ENCODE data around the gene CDC20. TPM values are rescaled to one million over a fixed set of nuclear protein-coding genes. Genes with fewer than 3 reads are reported as not detected.

The CDC20 gene
- total RNA-seq, 1 experiment from 2014 or later: 355 TPM

DNA sequence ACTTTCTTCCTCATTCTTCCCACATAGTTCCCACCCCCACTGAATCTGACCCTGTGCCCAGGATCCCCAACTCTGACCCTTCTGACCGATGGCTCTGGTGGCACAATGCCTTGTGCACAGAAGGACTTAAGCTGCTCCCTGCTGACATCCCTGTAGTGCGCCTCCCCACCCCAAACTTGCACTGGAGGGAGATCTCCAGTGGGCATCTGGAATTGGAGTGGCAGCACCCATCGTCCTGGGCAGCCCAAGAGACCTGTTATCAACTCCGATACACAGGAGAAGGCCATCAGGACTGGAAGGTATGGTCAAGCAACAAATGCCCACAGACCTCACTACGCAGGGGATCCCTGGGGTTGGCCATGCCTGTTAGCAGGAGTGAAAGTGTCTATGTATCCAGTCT lies 12.1 kb upstream of the CDC20 start (continued):
- TF ChIP-seq, protein P1, sequence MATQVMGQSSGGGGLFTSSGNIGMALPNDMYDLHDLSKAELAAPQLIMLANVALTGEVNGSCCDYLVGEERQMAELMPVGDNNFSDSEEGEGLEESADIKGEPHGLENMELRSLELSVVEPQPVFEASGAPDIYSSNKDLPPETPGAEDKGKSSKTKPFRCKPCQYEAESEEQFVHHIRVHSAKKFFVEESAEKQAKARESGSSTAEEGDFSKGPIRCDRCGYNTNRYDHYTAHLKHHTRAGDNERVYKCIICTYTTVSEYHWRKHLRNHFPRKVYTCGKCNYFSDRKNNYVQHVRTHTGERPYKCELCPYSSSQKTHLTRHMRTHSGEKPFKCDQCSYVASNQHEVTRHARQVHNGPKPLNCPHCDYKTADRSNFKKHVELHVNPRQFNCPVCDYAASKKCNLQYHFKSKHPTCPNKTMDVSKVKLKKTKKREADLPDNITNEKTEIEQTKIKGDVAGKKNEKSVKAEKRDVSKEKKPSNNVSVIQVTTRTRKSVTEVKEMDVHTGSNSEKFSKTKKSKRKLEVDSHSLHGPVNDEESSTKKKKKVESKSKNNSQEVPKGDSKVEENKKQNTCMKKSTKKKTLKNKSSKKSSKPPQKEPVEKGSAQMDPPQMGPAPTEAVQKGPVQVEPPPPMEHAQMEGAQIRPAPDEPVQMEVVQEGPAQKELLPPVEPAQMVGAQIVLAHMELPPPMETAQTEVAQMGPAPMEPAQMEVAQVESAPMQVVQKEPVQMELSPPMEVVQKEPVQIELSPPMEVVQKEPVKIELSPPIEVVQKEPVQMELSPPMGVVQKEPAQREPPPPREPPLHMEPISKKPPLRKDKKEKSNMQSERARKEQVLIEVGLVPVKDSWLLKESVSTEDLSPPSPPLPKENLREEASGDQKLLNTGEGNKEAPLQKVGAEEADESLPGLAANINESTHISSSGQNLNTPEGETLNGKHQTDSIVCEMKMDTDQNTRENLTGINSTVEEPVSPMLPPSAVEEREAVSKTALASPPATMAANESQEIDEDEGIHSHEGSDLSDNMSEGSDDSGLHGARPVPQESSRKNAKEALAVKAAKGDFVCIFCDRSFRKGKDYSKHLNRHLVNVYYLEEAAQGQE (IDR thresholded peaks at IDR 0.05; ENCODE audit: low read depth): no peak
- TF ChIP-seq ZNF274 (IDR thresholded peaks at IDR 0.05; ENCODE audit: low read depth, low read length) (no peak), CEBPB (IDR thresholded peaks at IDR 0.05; ENCODE audit: low read depth) (no peak)

DNA sequence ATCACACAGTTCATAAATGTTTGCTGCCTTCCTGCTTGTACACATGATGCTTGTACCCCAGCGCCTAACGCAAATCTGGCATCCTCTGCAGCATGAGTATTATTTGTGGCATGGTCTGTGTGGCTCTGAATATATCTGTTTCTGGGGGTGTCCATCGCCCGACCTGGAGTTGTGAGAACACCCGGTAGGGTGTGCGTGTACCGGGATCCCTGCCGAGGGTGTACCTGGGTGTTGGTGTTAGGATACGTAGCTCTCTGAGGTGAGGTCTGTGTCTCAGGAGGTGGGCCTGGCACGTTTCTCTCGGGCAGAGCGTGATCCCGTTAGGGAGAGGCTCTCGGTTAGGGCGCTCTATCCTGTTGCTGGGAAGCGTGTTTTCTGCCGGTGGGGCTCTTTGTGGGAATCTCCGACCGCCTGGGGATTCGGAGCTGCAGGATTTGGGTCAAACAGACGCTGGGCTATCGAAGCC lies 10.4 kb upstream of the CDC20 start:
- H3K79me2 ChIP-seq (ENCODE audit: insufficient read depth, low read length): no peaks in the 10 kb centered on the region
- DNase-seq (ENCODE audit: low read depth, low spot score) (no peak), ATAC-seq (peak; percentile 57)
- H3K9me2 ChIP-seq (ENCODE audit: insufficient read depth): no peaks in the 10 kb centered on the region
- no peak for TF ChIP-seq EGR1 (IDR thresholded peaks at IDR 0.05; ENCODE audit: low read depth)
- peak; percentile 45 for TF ChIP-seq POLR2A (IDR thresholded peaks at IDR 0.05; ENCODE audit: borderline replicate concordance, extremely low read depth, insufficient read depth, insufficient read length)
- ChIA-PET RAD21 (ENCODE audit: low non-redundant PET in 1 of 2, low total read pairs in 2 of 2, uncharacterized antibody in 2 of 2, unreplicated experiment in 2 of 2) (no interaction called here), CTCF (interaction anchor here (1.0 to 1.6 kb wide), 2 partner anchors 63 to 66 kb away, joined by 3 to 4 read pairs; partner anchors contain the start of gene C1orf210), POLR2A (interaction anchor here (0.6 to 1.6 kb wide), 4 partner anchors 10 to 427 kb away, joined by 4 to 7 read pairs (median 6); partner anchors contain the start of genes CDC20 and ELOVL1)
- H3K9ac ChIP-seq (ENCODE audit: low read length): peak overlapping the region; percentile 83
- no peaks in the 10 kb centered on the region for H3K27me3 ChIP-seq (ENCODE audit: insufficient read depth, low read length)
- intact Hi-C loops (cut with micrococcal nuclease): loop anchor here (2.0 kb wide), 1 partner anchor 110 kb away; no protein-coding TSS in a partner anchor
- no peaks in the 10 kb centered on the region for H3K9me3 ChIP-seq (ENCODE audit: control insufficient read depth in 1 of 2, insufficient read depth in 1 of 2, low read depth in 1 of 2, low read length in 2 of 2)
- H3K4me1 ChIP-seq (ENCODE audit: control insufficient read depth in 1 of 2, insufficient read depth in 2 of 2, low read length in 2 of 2): peaks cover 36 to 71% of the 10 kb centered on the region in 2 experiments
- H3K4me2 ChIP-seq (ENCODE audit: low read length): peak overlapping the region; percentile 91
- TSS peak; percentile 76 for BruUV-seq (replicated peaks)
- peak overlapping the region; percentile 89 for H3K27ac ChIP-seq (ENCODE audit: low read depth, low read length)
- peak overlapping the region; percentile 59 to 65 for H3K4me3 ChIP-seq (replicated peaks in 1 of 2; ENCODE audit: low read depth in 1 of 2, low read length in 2 of 2)
- no peak overlapping the region for H2AFZ ChIP-seq (ENCODE audit: low read depth, low read length, poor library complexity, severe bottlenecking)
- no peaks in the 10 kb centered on the region for H3K36me3 ChIP-seq (ENCODE audit: control insufficient read depth in 1 of 2, insufficient read depth in 2 of 2, low read length in 2 of 2)
- no peaks in the 10 kb centered on the region for H4K20me1 ChIP-seq (ENCODE audit: insufficient read depth)

All from HCT116 (cell line).